ENCODE data around the gene PRAMEF4.
"Not testable (repeated sequence)": the region's sequence is repeated elsewhere in the genome, so short reads cannot be mapped to it uniquely, and the experiment has no call there.

DNA sequence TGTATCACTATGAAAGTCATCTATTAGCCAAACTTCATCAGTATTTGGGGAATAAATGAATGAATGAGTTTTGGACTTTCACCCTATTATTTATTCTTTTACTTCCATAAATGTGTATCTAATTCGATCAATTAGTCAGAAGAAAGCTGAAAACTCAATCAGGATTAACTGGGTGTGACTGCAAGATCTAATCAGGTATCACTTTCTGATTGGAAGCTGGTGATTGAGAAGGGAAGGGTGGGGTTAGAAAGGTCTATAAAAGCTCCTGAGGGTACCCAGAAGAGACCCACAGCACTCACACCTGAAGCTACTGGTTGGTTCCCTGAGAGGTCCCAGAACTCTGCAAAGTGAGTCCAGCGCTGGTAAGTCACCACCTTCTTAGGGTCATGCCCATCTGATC is 29.2 kb downstream of the PRAMEF4 start, which contains the start of gene PRAMEF2:
- not testable (repeated sequence) for TF ChIP-seq POLR2AphosphoS5, POLR2A, EP300 (IDR thresholded peaks at IDR 0.05)
- TF ChIP-seq, protein P1, sequence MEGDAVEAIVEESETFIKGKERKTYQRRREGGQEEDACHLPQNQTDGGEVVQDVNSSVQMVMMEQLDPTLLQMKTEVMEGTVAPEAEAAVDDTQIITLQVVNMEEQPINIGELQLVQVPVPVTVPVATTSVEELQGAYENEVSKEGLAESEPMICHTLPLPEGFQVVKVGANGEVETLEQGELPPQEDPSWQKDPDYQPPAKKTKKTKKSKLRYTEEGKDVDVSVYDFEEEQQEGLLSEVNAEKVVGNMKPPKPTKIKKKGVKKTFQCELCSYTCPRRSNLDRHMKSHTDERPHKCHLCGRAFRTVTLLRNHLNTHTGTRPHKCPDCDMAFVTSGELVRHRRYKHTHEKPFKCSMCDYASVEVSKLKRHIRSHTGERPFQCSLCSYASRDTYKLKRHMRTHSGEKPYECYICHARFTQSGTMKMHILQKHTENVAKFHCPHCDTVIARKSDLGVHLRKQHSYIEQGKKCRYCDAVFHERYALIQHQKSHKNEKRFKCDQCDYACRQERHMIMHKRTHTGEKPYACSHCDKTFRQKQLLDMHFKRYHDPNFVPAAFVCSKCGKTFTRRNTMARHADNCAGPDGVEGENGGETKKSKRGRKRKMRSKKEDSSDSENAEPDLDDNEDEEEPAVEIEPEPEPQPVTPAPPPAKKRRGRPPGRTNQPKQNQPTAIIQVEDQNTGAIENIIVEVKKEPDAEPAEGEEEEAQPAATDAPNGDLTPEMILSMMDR (IDR thresholded peaks at IDR 0.05): not testable (repeated sequence)

Measured in sigmoid colon (tissue), 4 donors.